Ecto neural progenitor cell (in vitro differentiated cells): Measurements from ENCODE around the gene PCDHGA2.
"Not testable (repeated sequence)": the region's sequence is repeated elsewhere in the genome, so short reads cannot be mapped to it uniquely, and the experiment has no call there.

Experiments used
- DNase-seq: peaks from one replicate; pipeline ENCODE4 v3.0.0-alpha.2; 2018; ENCODE audit warnings: low spot score

PCDHGA2 gene

DNA sequence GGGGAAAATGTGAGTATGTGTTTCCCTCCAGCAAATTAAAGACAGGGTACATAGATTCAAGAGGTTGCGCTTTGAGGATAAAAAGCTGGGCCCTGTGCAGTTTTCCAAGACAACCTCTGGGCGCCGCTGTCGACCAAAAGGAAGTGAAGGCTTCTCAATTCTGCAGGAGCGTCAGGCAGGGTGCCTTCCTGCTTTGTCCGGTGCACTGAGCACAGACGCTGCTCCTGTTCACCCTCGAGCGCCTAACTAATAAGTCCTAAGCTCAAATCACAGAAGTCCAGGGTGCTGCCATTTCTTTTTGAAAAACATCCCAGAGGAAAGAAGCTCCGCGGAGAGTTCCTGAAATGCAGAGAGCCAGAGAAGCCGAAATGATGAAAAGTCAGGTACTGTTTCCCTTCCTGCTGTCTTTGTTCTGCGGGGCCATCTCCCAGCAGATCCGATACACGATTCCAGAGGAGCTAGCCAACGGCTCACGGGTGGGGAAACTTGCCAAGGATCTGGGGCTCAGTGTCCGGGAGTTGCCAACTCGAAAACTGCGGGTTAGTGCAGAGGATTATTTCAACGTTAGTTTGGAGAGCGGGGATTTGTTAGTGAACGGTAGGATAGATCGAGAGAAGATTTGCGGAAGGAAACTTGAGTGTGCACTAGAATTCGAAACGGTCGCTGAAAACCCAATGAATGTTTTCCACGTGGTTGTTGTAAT lies 11.5 kb downstream of the PCDHGA2 start, which contains the start of gene PCDHGB1:
Gene PCDHGB1, plus strand, starts transcription at position 183 of the 703 bp plus-strand sequence. Its CDS starts 162 bp downstream, at position 345.
- DNase-seq: peak; percentile 59

DNA sequence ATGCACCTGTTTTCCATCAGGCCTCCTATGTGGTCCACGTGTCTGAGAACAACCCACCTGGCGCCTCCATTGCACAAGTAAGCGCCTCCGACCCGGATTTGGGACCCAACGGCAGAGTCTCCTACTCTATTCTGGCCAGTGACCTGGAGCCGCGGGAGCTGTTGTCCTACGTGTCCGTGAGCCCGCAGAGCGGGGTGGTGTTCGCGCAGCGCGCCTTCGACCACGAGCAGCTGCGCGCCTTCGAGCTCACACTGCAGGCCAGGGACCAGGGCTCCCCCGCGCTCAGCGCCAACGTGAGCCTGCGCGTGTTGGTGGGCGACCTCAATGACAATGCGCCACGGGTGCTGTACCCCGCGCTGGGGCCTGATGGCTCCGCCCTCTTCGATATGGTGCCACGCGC lies 13.0 kb downstream of the PCDHGA2 start:
- no peak for DNase-seq

DNA sequence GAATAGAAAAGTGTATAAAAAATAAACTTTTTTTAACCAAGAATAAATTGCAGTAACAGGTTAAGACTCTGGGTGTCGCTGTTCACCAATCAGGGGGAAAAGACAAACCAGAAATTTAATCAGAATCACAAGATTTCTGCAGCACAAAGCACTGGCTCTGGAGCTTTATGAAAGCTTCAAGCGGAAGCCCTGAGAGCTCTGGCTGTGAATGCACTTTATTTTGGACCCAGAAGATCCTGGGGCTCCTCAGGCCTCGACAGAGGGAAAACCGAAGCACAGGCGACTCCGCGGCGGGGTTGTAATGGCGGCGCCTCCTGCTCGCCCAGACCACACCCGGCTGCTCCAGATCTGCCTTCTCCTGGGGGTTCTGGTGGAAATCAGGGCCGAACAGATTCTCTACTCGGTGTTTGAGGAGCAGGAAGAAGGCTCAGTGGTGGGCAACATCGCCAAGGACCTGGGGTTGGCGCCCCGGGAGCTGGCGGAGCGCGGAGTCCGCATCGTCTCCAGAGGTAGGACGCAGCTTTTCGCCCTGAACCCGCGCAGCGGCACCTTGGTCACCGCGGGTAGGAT lies 16.4 kb downstream of the PCDHGA2 start, which contains the start of gene PCDHGA4:
Gene PCDHGA4, plus strand, starts transcription at position 122 of the 570 bp plus-strand sequence. Its CDS starts 87 bp downstream, at position 209.
- DNase-seq: no peak

GRCh38 chr5:141355641-141356040 lies 17.1 kb downstream of the PCDHGA2 start:
- DNase-seq: no peak

DNA sequence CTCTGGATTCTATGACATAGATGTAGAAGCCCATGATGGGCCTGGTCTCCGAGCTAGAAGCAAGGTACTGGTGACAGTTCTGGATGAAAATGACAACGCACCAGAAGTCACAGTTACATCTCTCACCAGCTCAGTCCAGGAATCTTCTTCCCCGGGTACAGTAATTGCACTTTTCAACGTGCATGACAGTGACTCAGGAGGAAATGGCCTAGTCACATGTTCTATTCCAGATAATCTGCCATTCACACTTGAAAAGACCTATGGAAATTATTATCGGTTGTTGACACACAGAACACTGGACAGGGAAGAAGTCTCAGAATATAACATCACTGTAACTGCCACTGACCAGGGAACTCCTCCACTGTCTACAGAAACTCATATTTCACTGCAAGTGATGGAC lies 17.6 kb downstream of the PCDHGA2 start:
- DNase-seq: no peak

DNA sequence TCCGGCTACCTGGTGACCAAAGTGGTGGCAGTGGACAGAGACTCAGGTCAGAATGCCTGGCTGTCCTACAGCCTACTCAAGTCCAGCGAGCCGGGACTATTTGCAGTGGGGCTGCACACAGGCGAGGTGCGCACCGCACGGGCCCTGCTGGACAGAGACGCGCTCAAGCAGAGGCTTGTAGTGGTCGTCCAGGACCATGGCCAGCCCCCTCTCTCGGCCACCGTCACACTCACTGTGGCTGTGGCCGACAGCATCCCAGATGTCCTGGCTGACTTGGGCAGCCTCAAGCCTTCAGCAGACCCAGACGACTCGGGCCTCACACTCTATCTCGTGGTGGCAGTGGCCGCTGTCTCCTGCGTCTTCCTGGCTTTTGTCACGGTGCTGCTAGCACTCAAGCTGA lies 18.4 kb downstream of the PCDHGA2 start:
- no peak for DNase-seq

GRCh38 chr5:141359790-141360426 lies 21.3 kb downstream of the PCDHGA2 start, which contains the start of gene PCDHGB2:
PCDHGB2 (plus strand) TSS chr5:141359994; CDS start chr5:141360136, 142 bp downstream.
- DNase-seq: no peak

- DNase-seq: no peak
These were observed 22.1 kb downstream of the PCDHGA2 start for GRCh38 chr5:141360685-141361084.

- DNase-seq: no peak
These were observed 24.2 kb downstream of the PCDHGA2 start for GRCh38 chr5:141362719-141363118.

DNA sequence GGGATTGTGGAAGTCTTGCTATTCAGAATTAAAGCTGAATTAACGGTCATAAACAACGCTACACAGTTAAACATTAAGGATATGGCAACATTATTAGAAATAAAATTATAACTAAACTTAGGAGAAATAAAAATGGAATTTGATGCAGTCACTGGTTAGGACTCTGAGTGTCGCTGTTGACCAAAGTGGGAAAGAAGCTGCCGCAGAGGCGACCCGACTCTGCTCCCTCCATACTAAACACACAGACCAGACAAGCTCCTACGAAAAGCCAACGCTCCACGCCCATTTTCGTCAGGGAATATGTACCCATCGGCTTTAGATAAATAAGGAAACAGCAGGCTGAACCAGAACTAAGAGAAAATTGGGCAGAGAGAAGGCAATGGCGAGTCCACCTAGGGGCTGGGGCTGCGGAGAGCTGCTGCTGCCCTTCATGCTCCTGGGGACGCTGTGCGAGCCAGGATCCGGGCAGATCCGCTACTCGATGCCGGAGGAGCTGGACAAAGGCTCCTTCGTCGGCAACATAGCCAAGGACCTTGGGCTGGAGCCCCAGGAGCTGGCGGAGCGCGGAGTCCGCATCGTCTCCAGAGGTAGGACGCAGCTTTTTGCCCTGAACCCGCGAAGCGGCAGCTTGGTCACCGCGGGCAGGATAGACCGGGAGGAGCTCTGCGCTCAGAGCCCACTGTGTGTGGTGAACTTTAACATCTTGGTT lies 25.5 kb downstream of the PCDHGA2 start, which contains the start of gene PCDHGA5:
Gene PCDHGA5, plus strand, starts transcription at position 211 of the 709 bp plus-strand sequence. Its CDS starts 169 bp downstream, at position 380.
- DNase-seq: no peak

GRCh38 chr5:141366016-141366896 lies 27.7 kb downstream of the PCDHGA2 start:
- no peak for DNase-seq

GRCh38 chr5:141369994-141370848 lies 31.7 kb downstream of the PCDHGA2 start, which contains the start of gene PCDHGB3:
PCDHGB3 (plus strand) TSS chr5:141370242; CDS start chr5:141370395, 153 bp downstream.
- no peak for DNase-seq

GRCh38 chr5:141371572-141372475 lies 33.3 kb downstream of the PCDHGA2 start:
- DNase-seq: no peak

DNA sequence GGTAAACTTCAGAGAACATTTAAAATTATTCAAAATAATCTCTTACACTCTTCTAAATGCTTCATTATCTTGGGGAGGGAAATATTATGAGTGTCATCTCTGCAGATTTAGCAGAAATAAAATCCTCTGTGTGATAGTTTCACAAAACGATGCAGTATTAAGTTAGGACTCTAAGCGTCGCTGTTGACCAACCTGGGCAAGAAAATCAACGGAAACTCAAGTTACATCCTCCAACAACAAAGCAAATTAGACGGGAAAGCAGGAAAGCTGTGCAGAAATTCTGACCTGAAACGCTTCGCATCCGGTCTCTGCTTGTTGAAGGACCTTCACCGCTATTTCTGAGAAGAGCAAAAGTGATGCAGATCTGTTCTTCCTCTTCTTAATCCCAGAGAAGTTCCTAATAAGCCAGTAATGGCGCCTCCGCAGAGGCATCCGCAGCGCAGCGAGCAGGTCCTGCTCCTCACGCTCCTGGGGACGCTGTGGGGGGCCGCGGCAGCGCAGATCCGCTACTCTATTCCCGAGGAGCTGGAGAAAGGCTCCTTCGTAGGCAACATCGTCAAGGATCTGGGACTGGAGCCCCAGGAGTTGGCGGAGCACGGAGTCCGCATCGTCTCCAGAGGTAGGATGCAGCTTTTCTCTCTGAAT lies 35.2 kb downstream of the PCDHGA2 start, which contains the start of gene PCDHGA6:
Gene PCDHGA6, plus strand, starts transcription at position 219 of the 645 bp plus-strand sequence. Its CDS starts 193 bp downstream, at position 412.
- DNase-seq: no peak

DNA sequence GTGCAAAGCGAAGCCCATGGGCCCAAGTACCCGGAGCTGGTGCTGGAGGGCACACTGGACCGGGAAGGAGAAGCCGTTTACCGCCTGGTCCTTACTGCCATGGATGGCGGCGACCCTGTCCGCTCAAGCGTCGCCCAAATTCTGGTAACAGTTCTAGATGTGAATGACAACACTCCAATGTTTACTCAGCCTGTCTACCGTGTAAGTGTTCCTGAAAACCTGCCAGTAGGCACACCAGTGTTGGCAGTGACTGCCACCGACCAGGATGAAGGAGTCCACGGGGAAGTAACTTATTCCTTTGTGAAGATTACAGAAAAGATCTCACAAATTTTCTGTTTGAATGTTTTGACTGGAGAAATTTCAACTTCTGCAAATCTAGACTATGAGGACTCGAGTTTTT lies 36.1 kb downstream of the PCDHGA2 start:
- no peak for DNase-seq

GRCh38 chr5:141375444-141376155 lies 37.0 kb downstream of the PCDHGA2 start:
- DNase-seq: not testable (repeated sequence)

- no peak for DNase-seq
These were observed 44.1 kb downstream of the PCDHGA2 start, which contains the start of gene PCDHGA7 for GRCh38 chr5:141382469-141383294. PCDHGA7 (plus strand) TSS chr5:141382742; CDS start chr5:141382900, 158 bp downstream.
